GM19035 (cell line): ENCODE data around the gene ACLY.
"Not testable (repeated sequence)": the region's sequence is repeated elsewhere in the genome, so short reads cannot be mapped to it uniquely, and the experiment has no call there.

Experiments
- ATAC-seq: cut with Tn5 transposase; IDR thresholded peaks from one replicate; pipeline ENCODE4 v1.9.1; 2021; ENCODE audit not compliant: unreplicated experiment

Gene ACLY

GRCh38 chr17:41912925-41913324 is 5.8 kb downstream of the ACLY start:
- ATAC-seq = no peak

DNA sequence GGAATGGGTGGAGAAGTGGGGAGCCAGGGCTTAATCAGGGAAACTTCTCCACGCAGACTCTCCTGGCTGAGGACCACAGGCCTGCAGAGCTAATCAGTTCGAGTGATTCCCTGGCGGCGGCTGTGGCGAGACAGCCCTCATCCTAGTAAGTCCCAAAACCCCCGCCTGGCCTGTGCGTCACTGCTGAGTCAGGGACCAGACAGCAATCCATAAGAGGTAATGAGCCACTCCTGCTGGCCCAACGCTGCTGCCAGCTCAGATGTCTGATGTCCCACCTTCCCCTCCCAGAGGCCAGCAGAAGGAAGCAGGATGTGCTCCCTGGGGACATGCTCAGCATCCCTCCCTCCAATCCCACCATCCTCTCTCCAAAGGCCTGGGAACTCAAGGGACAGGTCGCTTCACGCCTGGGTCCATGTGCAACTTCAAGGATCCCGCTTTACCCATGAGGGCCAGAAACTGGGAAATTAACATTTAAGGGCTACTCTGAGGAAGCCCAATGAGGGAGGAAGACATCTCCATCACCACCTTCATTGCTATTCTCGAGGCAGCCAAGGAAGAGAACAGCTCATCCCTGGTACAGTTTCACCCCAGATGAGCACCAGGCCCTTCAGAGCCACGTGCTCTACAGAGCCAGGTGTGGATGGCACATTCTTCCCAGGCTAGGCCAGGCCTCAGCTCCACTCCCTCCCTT is 7.9 kb downstream of the ACLY start:
- no peak for ATAC-seq

DNA sequence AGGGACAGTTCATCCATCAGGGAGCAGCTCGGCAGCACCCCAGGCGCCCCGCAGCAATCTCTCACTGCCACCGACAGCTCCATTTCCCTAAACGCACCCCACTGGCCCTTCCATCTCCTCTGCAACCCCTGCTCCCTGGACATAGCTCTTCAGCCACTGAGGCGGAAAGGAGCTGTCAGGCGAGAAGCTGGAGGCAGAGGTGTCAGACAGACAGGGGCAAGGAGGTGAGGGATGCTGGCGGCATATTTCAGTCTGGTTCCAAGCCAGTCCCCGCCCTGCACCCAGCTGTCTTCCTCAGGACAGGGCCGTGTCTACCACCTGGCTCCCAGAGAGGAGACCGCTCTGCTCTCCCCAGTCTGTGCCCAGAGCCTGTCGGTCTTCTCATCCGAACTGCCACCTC is 9.7 kb downstream of the ACLY start:
- ATAC-seq = no peak

GRCh38 chr17:41907633-41908539 is 10.9 kb downstream of the ACLY start:
- ATAC-seq = no peak

- ATAC-seq = no peak
These were observed 11.6 kb downstream of the ACLY start for GRCh38 chr17:41907185-41907556.

- ATAC-seq = no peak
These were observed 12.1 kb downstream of the ACLY start for GRCh38 chr17:41906465-41907184.

- ATAC-seq = no peak
These were observed 13.6 kb downstream of the ACLY start for GRCh38 chr17:41905172-41905571.

DNA sequence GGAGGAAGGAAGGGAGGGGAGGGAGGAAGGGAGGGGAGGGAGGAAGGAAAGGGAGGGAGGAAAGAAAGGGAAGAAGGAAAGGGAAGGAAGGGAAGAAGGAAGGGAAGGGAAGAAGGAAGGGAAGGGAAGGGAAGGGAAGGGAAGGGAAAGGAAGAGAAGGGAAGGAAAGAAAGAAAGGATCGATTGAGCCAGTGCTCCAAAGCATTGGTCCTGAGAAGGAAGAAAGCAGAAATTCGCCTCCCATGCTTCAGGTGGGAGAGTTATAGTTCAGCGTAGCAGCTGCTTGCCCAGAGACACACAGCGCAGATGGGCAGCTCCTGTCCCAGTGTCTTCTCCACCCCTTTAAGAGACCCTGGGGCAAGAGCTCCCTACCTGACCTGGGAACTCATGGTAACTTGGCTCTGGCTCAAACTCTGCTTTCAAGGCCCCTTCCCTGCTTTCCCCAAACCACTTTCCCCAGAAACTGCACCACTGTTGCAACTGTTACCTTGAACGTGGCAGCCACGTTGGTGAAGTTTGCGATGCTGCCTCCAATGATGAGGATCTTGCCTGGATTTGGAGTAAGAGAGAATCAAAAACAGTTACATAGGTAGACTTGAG is 14.4 kb downstream of the ACLY start:
- no peak for ATAC-seq

GRCh38 chr17:41901646-41902045 is 17.1 kb downstream of the ACLY start:
- ATAC-seq = no peak

GRCh38 chr17:41896726-41897125 is 22.0 kb downstream of the ACLY start:
- ATAC-seq = no peak

DNA sequence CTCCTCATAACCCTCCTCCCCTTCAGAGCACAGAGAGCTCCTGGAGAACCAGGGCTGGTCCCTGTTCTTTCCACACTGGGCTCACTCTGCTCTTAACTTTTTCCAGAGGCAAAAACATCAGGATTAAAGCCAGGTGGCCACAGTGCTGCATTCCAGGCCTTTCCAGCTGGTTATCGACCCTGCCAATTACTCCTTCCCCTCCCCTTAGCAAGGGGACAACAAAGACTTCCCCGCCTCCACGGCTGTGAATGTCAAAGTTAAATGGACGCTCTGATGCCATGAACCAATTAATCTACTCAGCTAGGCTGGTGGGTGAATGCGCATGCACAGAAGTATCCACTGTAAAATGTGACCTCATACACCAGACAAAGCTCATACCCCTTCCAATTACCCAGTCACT is 23.1 kb downstream of the ACLY start:
- no peak for ATAC-seq

DNA sequence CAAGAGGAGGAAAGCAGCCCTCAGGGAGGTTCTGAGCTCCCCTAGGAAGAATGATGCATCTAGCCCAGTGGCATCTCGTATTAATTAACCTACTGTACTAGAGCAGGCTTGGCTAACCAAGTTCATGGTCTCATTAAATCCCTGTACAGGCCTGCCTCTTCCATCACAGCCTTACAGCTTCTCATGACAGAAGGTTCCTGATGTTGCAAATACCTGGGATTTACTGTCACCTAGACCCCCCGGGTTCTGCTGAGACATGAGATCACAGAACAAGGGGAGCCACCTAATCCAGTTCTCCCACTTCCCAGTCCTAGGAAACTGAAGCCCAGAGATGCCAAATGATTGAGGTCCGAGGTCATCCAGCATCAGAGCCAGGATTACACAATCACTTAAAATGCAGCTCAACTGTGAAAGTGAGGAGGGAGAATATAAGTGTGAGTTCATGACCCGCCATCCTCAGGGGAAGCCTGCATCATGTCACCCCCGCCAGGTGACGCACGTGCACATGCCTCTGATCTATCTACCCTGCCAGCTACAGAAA is 23.9 kb downstream of the ACLY start:
- no peak for ATAC-seq

DNA sequence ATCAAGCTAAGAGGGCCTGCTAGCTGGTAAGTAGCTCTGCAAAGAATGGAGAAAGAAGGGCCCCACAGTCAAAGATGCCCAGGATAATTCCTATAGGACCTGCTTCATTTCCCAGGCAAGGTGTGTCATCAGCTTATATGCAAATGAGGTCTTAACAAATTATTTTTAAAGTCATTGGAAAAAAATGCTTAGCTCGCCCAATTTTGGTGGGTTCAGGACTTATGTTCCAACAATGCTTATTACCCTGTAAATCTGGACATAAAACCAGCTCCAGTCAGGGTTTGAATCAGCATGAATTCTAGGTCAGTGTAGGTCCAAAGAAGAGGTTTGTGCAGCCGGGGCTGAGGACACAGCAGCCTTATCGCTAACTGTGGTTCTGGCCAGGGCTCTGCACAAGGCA is 25.4 kb downstream of the ACLY start:
- ATAC-seq = no peak

DNA sequence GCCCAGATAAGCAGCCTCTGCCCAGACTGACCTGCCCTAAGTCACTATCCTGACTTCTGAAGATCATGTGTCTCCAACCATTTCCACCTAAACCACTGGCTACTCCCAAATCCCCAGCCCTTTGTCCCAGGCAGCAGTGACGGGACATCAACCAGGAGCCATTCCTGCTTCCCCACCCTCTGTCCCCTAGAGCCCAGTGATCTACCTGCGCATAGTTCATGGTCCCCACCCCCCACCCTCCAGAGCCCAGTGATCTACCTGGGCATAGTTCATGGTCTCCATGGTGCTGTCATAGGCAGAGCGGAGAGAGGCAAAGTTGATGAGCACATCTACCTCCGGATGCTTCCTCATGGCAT is 26.8 kb downstream of the ACLY start:
- ATAC-seq = no peak

DNA sequence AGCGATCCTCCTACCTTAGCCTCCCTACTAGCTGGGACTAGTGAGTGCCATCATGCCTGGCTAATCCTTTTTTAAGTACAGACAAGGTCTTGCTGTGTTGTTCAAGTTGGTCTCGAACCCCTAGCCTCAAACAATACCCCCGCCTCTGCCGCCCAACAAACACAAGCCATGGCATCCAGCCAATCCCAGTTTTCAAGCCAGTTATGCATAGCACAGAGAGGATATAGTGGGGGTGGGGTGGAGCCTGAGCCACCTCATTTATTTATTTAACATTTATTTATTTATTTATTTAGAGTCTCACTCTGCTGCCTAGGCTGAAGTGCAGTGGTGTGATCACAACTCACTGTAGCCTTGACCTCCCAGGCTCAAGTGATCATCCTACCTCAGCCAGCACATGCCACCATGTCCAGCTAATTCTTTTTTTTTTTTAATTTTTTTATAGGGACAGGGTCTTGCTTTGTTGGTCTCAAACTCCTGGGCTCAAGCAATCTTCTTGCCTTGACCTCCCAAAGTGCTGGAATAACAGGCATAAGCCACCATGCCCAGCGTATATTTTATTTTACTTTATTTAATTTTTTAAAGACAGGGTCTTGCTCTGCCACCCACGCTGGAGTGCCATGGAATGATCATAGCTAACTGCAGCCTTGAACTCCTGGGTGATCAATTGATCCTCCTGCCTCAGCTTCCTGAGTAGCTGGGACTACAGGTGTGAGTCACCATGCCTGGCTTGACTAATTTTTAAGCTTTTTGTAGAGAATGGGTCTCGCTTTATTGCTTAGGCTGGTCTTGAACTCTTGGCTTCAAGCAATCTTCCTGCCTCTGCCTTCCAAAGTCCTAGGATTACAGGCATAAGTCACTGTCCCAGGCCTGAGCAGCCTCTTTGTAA is 27.4 kb downstream of the ACLY start:
- no peak for ATAC-seq

DNA sequence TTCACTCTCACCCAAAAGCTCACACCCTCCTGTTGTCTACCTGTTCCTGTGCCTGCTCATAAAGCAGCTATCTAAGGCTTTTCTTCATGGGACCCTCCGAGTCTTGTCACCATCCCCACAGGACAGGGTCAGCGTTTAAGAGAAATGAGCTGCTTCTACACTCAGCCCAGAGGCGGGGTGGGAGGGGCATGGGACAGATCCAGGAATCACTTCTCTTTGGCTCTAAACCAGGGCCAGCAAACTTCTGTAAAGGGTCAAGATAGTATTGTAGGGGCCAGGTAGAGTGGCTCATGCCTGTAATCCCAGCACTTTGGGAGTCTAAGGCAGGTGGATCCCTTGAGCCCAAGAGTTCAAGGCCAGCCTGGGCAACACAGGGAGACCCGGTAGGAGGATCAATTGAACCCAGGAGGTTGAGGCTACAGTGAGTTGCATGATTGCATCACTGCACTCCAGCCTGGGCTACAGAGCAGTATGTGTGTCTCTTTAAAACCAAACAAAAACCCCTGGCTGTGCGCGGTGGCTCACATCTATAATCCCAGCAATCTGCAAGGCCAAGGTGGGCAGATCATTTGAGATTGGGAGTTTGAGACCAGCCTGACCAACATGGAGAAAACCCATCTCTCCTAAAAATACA is 30.3 kb downstream of the ACLY start:
- no peak for ATAC-seq

- no peak for ATAC-seq
These were observed 33.0 kb downstream of the ACLY start for GRCh38 chr17:41885733-41886132.

DNA sequence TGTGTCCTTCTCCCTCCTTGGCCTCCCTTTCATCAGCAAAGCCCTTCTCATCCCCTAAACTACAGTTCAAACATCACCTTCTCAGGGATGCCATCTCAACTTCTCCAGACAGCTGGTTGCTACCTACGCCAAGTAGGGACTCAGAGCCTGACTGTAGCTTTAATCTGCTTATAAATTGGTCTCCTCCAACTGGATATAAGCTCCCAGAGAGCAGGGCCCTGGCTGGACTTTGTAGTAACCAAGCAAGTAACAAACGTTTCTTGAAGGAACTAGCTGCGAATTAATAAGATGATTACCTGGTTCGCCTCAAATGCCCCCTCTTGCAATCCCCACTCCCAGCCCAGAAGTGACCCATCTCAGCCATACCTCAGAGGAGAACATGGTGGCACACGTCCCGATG is 36.0 kb downstream of the ACLY start:
- ATAC-seq = no peak

DNA sequence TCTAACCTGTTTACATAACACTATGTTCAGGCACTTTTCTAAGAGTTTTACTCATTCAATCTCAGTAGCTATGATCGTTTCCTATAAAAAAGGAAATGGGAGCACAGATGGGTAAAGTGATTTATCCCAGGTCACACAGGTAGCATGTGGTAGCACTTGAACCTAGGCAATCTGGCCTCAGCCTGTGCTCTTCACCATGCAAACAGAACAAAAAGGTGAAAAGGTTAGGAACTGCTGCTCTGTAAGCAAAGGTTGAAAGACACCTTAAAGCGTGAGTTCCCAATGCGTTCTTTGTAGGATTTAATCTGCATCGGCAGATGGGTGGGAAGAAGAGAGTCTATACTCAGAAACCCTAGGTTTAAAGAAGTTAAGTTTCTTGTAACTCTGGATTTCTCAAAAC is 38.6 kb downstream of the ACLY start:
- ATAC-seq = no peak

GRCh38 chr17:41874293-41874670 is 44.5 kb downstream of the ACLY start:
- ATAC-seq = not testable (repeated sequence)
